Trophoblast cell (in vitro differentiated cells and primary cell): ENCODE measurements around the gene ONECUT1.

ENCODE experiments used
- DNase-seq, 2 donors: peaks; one replicate each; pipeline ENCODE4 v3.0.0-alpha.2; 2016
- H2AFZ ChIP-seq: 2 replicates; pipeline ENCODE4 v1.6.1; 2013; ENCODE audit warnings: low read length, moderate library complexity, mild to moderate bottlenecking; ENCODE audit not compliant: insufficient read depth, poor library complexity
- H2AK5ac ChIP-seq: 2 replicates; pipeline ENCODE4 v1.6.1; 2013; ENCODE audit warnings: mild to moderate bottlenecking, low read length
- H2BK120ac ChIP-seq: 2 replicates; pipeline ENCODE4 v1.6.1; 2013; ENCODE audit warnings: low read length, mild to moderate bottlenecking, moderate library complexity; ENCODE audit not compliant: insufficient read depth, poor library complexity
- H2BK12ac ChIP-seq: 2 replicates; pipeline ENCODE4 v1.6.1; 2013; ENCODE audit warnings: mild to moderate bottlenecking, low read length, moderate library complexity
- H2BK5ac ChIP-seq: 2 replicates; pipeline ENCODE4 v1.6.1; 2013; ENCODE audit warnings: low read length, low read depth, moderate library complexity, mild to moderate bottlenecking; ENCODE audit not compliant: poor library complexity
- H3K14ac ChIP-seq: 2 replicates; pipeline ENCODE4 v1.6.1; 2013; ENCODE audit warnings: mild to moderate bottlenecking, low read length
- H3K18ac ChIP-seq: 2 replicates; pipeline ENCODE4 v1.6.1; 2013; ENCODE audit warnings: mild to moderate bottlenecking, low read length
- H3K23ac ChIP-seq: 2 replicates; pipeline ENCODE4 v1.6.1; 2013; ENCODE audit warnings: low read length
- H3K27ac ChIP-seq: 2 replicates; pipeline ENCODE4 v1.5.1; 2013; ENCODE audit warnings: low read depth, mild to moderate bottlenecking, inconsistent platforms, low read length, moderate library complexity
- H3K27me3 ChIP-seq: 2 replicates; pipeline ENCODE4 v1.6.1; 2013; ENCODE audit warnings: inconsistent platforms, mild to moderate bottlenecking, low read length, moderate library complexity; ENCODE audit not compliant: insufficient read depth
- H3K36me3 ChIP-seq, 2 experiments: 1 replicate in 1 of 2; 2 replicates in 1 of 2; pipeline ENCODE4 v1.6.1; 2013; ENCODE audit warnings: low read length in 2 of 2, mild to moderate bottlenecking in 2 of 2, moderate library complexity in 1 of 2; ENCODE audit not compliant: insufficient read depth in 2 of 2, control insufficient read depth in 1 of 2
- H3K4ac ChIP-seq: 2 replicates; pipeline ENCODE4 v1.6.1; 2013; ENCODE audit warnings: low read depth, mild to moderate bottlenecking, low read length, moderate library complexity
- H3K4me1 ChIP-seq, 2 experiments: 1 replicate in 1 of 2; 2 replicates in 1 of 2; pipeline ENCODE4 v1.6.1; 2013; ENCODE audit warnings: low read length in 2 of 2, mild to moderate bottlenecking in 2 of 2, moderate library complexity in 1 of 2; ENCODE audit not compliant: insufficient read depth in 2 of 2, control insufficient read depth in 1 of 2
- H3K4me2 ChIP-seq: 2 replicates; pipeline ENCODE4 v1.6.1; 2013; ENCODE audit warnings: inconsistent platforms, mild to moderate bottlenecking, low read length, moderate library complexity
- H3K4me3 ChIP-seq: 2 replicates; pipeline ENCODE4 v1.5.1; 2013; ENCODE audit warnings: mild to moderate bottlenecking, low read depth, low read length, inconsistent platforms
- H3K79me1 ChIP-seq: one replicate; pipeline ENCODE4 v1.6.1; 2013; ENCODE audit warnings: low read length
- H3K79me2 ChIP-seq: 2 replicates; pipeline ENCODE4 v1.6.1; 2013; ENCODE audit warnings: low read length, mild to moderate bottlenecking; ENCODE audit not compliant: control insufficient read depth, insufficient read depth, poor library complexity
- H3K9ac ChIP-seq: 2 replicates; pipeline ENCODE4 v1.6.1; 2013; ENCODE audit warnings: mild to moderate bottlenecking, low read length
- H3K9me3 ChIP-seq: 2 replicates; pipeline ENCODE4 v1.6.1; 2013; ENCODE audit warnings: low read depth, mild to moderate bottlenecking, control low read depth, inconsistent platforms, low read length; ENCODE audit not compliant: insufficient read depth
- H4K12ac ChIP-seq: 2 replicates; pipeline ENCODE4 v1.6.1; 2013; ENCODE audit warnings: low read depth, mild to moderate bottlenecking, low read length, moderate library complexity
- H4K8ac ChIP-seq: 2 replicates; pipeline ENCODE4 v1.6.1; 2013; ENCODE audit warnings: low read depth, mild to moderate bottlenecking, low read length, moderate library complexity
- H4K91ac ChIP-seq: one replicate; pipeline ENCODE4 v1.6.1; 2013; ENCODE audit warnings: low read depth, mild to moderate bottlenecking, low read length, moderate library complexity
- WGBS: extraction: QIAGEN DNeasy Blood & Tissue Kit; methylation state at CpG from one replicate; pipeline ENCODE4 v1.1.7; 2013; ENCODE audit warnings: missing lambda C conversion rate; ENCODE audit not compliant: insufficient read length, insufficient coverage; ENCODE audit errors: extremely low coverage; 5-methylcytosine and 5-hydroxymethylcytosine counted together

Gene ONECUT1

DNA sequence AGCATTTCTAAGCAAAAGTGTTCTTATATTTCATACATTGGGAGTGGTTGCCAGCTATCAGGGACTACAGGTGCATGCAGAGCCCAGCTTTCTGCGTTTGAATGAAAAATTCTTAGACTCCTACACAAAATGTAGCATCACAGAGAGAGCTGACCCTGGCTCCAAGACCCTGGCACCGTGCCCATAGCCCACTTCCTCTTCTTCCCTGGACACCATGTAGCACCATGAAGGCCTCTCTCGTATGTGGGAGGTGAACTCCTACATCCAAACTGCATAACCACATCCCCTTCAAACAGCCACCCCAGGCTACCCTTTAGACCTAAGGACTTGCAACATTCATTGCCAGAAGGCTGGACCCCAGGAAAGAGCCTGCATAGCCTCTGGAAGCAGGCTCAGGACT lies 75.2 kb downstream of the ONECUT1 start:
- H3K4me2 ChIP-seq = no peak overlapping the region
- H3K36me3 ChIP-seq = no peaks in the 10 kb centered on the region
- no peak overlapping the region for H3K4me3 ChIP-seq
- no peak overlapping the region for H2BK120ac ChIP-seq
- no peak overlapping the region for H3K4ac ChIP-seq
- H3K9me3 ChIP-seq = no peaks in the 10 kb centered on the region
- no peak overlapping the region for H3K9ac ChIP-seq
- no peak overlapping the region for H3K27ac ChIP-seq
- H4K91ac ChIP-seq = no peak overlapping the region
- no CpG with 5 or more reads among the region's 3 CpGs for whole genome bisulfite sequencing
- H4K12ac ChIP-seq = no peak overlapping the region
- H3K79me1 ChIP-seq = no peaks in the 10 kb centered on the region
- no peaks in the 10 kb centered on the region for H3K27me3 ChIP-seq
- no peak overlapping the region for H4K8ac ChIP-seq
- H3K18ac ChIP-seq = no peak overlapping the region
- H2BK12ac ChIP-seq = no peak overlapping the region
- no peak overlapping the region for H3K23ac ChIP-seq
- H3K14ac ChIP-seq = no peak overlapping the region
- H3K79me2 ChIP-seq = no peaks in the 10 kb centered on the region
- no peak overlapping the region for H2AK5ac ChIP-seq
- peaks cover 0 to 2% of the 10 kb centered on the region in 2 experiments for H3K4me1 ChIP-seq
- H2AFZ ChIP-seq = no peak overlapping the region
- no peak overlapping the region for H2BK5ac ChIP-seq
- DNase-seq = no peak

DNA sequence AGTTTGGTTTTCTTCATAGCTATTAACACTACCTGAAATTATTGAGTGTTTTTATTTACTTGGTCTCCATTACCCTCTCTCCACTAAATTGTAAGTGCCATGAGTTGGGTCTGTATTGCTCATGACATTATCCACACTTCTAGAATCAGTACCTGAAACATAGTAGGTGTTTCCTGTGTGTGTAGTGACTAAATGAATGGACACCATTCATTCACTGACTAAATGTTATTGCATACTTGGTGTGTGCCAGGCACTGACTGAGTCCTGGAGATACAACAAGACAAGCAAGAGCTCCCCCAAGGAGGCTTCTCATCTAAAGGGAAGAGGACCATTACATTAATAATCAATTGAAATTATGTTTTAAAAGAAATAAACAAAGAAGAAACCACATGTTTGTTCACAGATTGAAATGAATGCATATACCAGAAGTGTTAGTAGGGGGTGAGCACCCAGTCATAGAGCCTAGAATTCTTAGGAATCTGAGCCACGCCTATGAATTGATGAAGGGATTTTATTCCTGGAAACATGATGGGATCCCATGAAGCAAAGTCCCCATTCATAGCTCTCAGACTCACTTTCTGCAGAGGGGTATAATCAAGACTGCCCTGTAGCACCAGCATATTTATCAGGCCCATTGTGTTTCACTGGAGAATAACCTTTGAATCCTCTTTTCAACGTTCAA lies 79.3 kb downstream of the ONECUT1 start:
- no peak overlapping the region for H4K12ac ChIP-seq
- no peaks in the 10 kb centered on the region for H3K27me3 ChIP-seq
- no peak overlapping the region for H2BK120ac ChIP-seq
- H3K79me1 ChIP-seq = no peaks in the 10 kb centered on the region
- H3K79me2 ChIP-seq = no peaks in the 10 kb centered on the region
- H3K4me1 ChIP-seq = peaks cover 0 to 2% of the 10 kb centered on the region in 2 experiments
- no peak overlapping the region for H3K9ac ChIP-seq
- no peak overlapping the region for H4K8ac ChIP-seq
- no peak overlapping the region for H2AFZ ChIP-seq
- H3K23ac ChIP-seq = no peak overlapping the region
- no peak overlapping the region for H2BK5ac ChIP-seq
- no peak overlapping the region for H2AK5ac ChIP-seq
- H3K27ac ChIP-seq = no peak overlapping the region
- no peak overlapping the region for H4K91ac ChIP-seq
- no peaks in the 10 kb centered on the region for H3K9me3 ChIP-seq
- no peaks in the 10 kb centered on the region for H3K36me3 ChIP-seq
- H3K14ac ChIP-seq = no peak overlapping the region
- H3K4ac ChIP-seq = no peak overlapping the region
- H3K4me3 ChIP-seq = no peak overlapping the region
- no CpG with 5 or more reads among the region's 2 CpGs for WGBS
- no peak overlapping the region for H3K18ac ChIP-seq
- H2BK12ac ChIP-seq = no peak overlapping the region
- DNase-seq = no peak
- no peak overlapping the region for H3K4me2 ChIP-seq

DNA sequence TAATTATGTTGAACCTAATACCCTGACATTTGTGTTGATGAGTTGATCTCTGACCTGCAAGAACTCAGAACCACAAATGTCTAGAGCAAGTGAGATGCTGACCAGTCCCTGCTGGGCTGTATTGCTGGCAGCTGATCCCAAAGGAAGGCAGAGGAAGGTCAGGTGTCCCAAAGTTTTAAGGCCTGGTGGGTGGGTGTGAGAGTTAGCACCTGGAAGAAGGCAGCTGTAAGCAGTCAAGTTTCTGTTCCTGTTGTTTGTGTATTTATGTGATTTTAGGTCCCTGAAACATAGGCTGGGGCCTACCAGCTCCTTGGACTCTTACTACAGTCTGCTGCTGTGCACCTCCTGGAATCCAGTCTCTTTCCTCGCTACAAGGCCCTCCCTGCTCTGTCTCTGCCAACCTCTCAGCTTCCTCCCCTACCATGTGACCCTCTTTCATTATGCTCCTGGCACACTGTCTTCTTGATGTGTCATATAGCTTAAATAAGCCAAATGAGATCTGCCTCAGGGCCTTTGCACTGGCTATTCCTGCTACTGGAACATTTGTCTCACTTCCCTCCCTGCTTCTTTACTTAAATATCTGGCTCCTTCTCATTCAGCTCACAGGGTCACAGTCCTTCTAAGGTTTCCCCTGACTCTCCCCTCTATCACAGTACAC lies 80.0 kb downstream of the ONECUT1 start:
- no peak overlapping the region for H2BK12ac ChIP-seq

DNA sequence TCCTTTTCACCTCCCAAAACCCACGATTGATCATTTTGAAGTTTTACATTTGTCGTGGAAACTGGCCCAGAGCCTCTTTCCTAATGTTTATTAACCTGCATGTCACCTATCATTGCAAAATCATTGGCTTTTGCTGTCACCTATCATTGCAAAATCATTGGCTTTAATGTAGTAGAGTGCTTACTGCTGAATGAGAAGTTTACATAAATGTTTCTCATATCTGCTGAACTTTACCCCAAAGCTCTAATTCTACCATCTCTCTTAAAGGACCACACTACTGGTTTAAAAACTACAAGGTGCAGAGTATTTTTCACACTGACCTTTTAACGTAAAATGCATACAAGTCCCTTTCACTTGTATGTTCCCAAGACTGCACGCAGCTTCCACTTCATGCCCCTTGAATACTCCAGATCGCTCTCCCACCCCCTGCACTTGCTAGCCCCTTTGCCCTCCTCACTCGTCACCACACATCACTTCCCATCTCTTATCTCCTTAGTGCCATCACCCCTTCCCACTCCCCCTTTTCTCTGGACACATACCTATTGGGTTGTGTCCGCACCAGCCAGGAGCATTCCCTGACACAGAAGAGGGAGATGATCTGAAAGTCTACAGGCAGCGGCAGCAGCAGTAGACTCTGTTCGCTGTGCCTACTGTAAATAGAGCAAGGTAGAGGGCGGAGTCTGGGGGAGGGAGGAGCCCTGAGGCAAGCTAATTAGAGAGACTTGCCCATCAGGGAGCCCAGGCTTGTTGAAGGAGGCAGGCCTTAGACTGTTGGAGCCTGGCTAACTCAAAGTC lies 80.8 kb downstream of the ONECUT1 start:
- Histone ChIP-seq H4K91ac (no peak overlapping the region), H2BK120ac (no peak overlapping the region), H2BK12ac (no peak overlapping the region), H3K4me3 (no peak overlapping the region), H2AK5ac (no peak overlapping the region), H4K8ac (no peak overlapping the region), H3K36me3 (no peaks in the 10 kb centered on the region), H3K27me3 (no peaks in the 10 kb centered on the region), H4K12ac (no peak overlapping the region), H3K9me3 (no peaks in the 10 kb centered on the region), H3K9ac (no peak overlapping the region), H3K79me2 (no peaks in the 10 kb centered on the region), H2AFZ (peak overlapping the region; percentile 8), H3K4me2 (no peak overlapping the region), H3K79me1 (no peaks in the 10 kb centered on the region), H3K14ac (no peak overlapping the region), H3K23ac (no peak overlapping the region), H3K4ac (no peak overlapping the region), H3K27ac (no peak overlapping the region), H2BK5ac (no peak overlapping the region), H3K4me1 (peaks cover 0 to 2% of the 10 kb centered on the region in 2 experiments), H3K18ac (no peak overlapping the region)
- no CpG with 5 or more reads among the region's 10 CpGs for WGBS
- peak; percentile 14 to 49 for DNase-seq

More for the DNA sequence above, 80.0 kb downstream of the ONECUT1 start:
- H4K8ac ChIP-seq = no peak overlapping the region
- peak overlapping the region; percentile 6 for H3K27ac ChIP-seq
- H3K23ac ChIP-seq = no peak overlapping the region
- WGBS = no CpG with 5 or more reads among the region's 1 CpG
- H3K4me2 ChIP-seq = no peak overlapping the region
- H2BK5ac ChIP-seq = no peak overlapping the region
- no peaks in the 10 kb centered on the region for H3K27me3 ChIP-seq
- H3K18ac ChIP-seq = no peak overlapping the region
- H3K79me1 ChIP-seq = no peaks in the 10 kb centered on the region
- no peaks in the 10 kb centered on the region for H3K36me3 ChIP-seq
- H3K4me3 ChIP-seq = no peak overlapping the region
- no peak overlapping the region for H2AFZ ChIP-seq
- H3K4ac ChIP-seq = no peak overlapping the region
- peaks cover 0 to 2% of the 10 kb centered on the region in 2 experiments for H3K4me1 ChIP-seq
- DNase-seq = no peak
- H2BK120ac ChIP-seq = no peak overlapping the region
- no peak overlapping the region for H3K9ac ChIP-seq
- H4K12ac ChIP-seq = no peak overlapping the region
- H3K79me2 ChIP-seq = no peaks in the 10 kb centered on the region
- no peak overlapping the region for H2AK5ac ChIP-seq
- H4K91ac ChIP-seq = no peak overlapping the region
- no peaks in the 10 kb centered on the region for H3K9me3 ChIP-seq
- H3K14ac ChIP-seq = no peak overlapping the region
